ENCODE results near the gene NANOS2. TPM values are rescaled to one million over a fixed set of nuclear protein-coding genes. Genes with fewer than 3 reads are reported as not detected.

The NANOS2 gene
- total and polyA plus RNA-seq, 2 of the 13 experiments (the other 11 are each of a cell fraction or from before 2014, with no cell fraction given): not detected

- in situ Hi-C loops (cut with HindIII; ENCODE audit: extremely low pct_ligation_motif_present, low pct_unique_long_range_greater_than_20kb) (no loop called here), intact Hi-C loops (cut with micrococcal nuclease; ENCODE audit: unreplicated experiment) (no loop called here)
- Histone ChIP-seq H3K9me3 (ENCODE audit: low read length) (no peaks in the 10 kb centered on the region), H2AFZ (ENCODE audit: low read length) (peak within 1 kb of the TSS; percentile 8), H3K36me3 (replicated peaks in 1 of 2; ENCODE audit: control insufficient read depth in 1 of 2, insufficient read depth in 2 of 2, low read length in 2 of 2) (no peaks in the 10 kb centered on the region), H3K4me2 (ENCODE audit: low read depth, low read length) (peak within 1 kb of the TSS; percentile 84), H4K20me1 (ENCODE audit: insufficient read depth, low read length) (no peaks in the 10 kb centered on the region), H3K9ac (ENCODE audit: insufficient read depth, low read depth, low read length) (peak within 1 kb of the TSS; percentile 82), H3K27ac (ENCODE audit: extremely low read length, insufficient read depth, low read length) (peak within 1 kb of the TSS; percentile 78), H3K4me1 (ENCODE audit: insufficient read depth, low read length) (peaks cover 38% of the 10 kb centered on the region), H3K27me3 (ENCODE audit: control insufficient read depth in 1 of 2, insufficient read depth in 2 of 2, low read length in 2 of 2) (no peaks in the 10 kb centered on the region), H3K4me3 (replicated peaks in 1 of 3; ENCODE audit: insufficient read depth in 1 of 3, low read depth in 2 of 3, low read length in 3 of 3) (peak within 1 kb of the TSS; percentile 69 to 91 (median 80)), H3K79me2 (ENCODE audit: insufficient read depth, low read length) (peaks cover 15% of the 10 kb centered on the region)
- peak; percentile 89 for DNase-seq (ENCODE audit: low spot score)
- peak; percentile 32 for ATAC-seq
- 3% methylated on average over 8 of the region's 107 CpGs for WGBS (ENCODE audit: low lambda C conversion rate)
- CTCF ChIA-PET (ENCODE audit: low intra/inter-chr PET ratio, low total read pairs): interaction anchor here (4.5 to 5.3 kb wide), 2 partner anchors 22 to 69 kb away, joined by 50 to 263 read pairs; partner anchors contain the start of genes FOXA3 and SYMPK
- TSS peak; percentile 50 for BruUV-seq (replicated peaks)
- POLR2A ChIA-PET: interaction anchor here (0.9 to 10.3 kb wide), 9 partner anchors 9 to 116 kb away, joined by 3 to 388 read pairs (median 6); partner anchors contain the start of genes DMPK, FOXA3, MYPOP and SIX5
- no peak for FAIRE-seq
- TF ChIP-seq FOXA3 (CRISPR knock-in tag; IDR thresholded peaks at IDR 0.05) (0 out of 2 replicates have a peak, but pooled peaks have one; percentile 33), CTCF (CRISPR knock-in tag; IDR thresholded peaks at IDR 0.05) (peak; percentile 34; the same call in 1 of the 2 replicates), NFE2 (CRISPR knock-in tag; IDR thresholded peaks at IDR 0.05) (no peak), EEA1 (CRISPR knock-in tag; IDR thresholded peaks at IDR 0.05; ENCODE audit: borderline replicate concordance) (peak; percentile 51; the same call in 1 of the 2 replicates), ZNF639 (CRISPR knock-in tag; conservative IDR thresholded peaks at IDR 0.05) (peak; percentile 85), DNMT1 (CRISPR knock-in tag; IDR thresholded peaks at IDR 0.05) (0 out of 2 replicates have a peak, but pooled peaks have one; percentile 40), UBTF (CRISPR knock-in tag; IDR thresholded peaks at IDR 0.05) (peak; percentile 80; the same call in 1 of the 2 replicates), ZNF773 (CRISPR knock-in tag; IDR thresholded peaks at IDR 0.05; ENCODE audit: borderline replicate concordance) (peak; percentile 68; the same call in 1 of the 2 replicates), POLR2AphosphoS5 (IDR thresholded peaks at IDR 0.05; ENCODE audit: low read depth, low read length) (peak; percentile 56), ZNF879 (CRISPR knock-in tag; IDR thresholded peaks at IDR 0.05) (0 out of 2 replicates have a peak, but pooled peaks have one; percentile 69), NFKB2 (CRISPR knock-in tag; IDR thresholded peaks at IDR 0.05; ENCODE audit: borderline replicate concordance) (peak; percentile 78; the same call in 1 of the 2 replicates), GATAD1 (CRISPR knock-in tag; IDR thresholded peaks at IDR 0.05) (peak; percentile 78), ZXDC (CRISPR knock-in tag; IDR thresholded peaks at IDR 0.05) (peak; percentile 60; the same call in 1 of the 2 replicates)
These were observed 28.8 kb downstream of the NANOS2 start, which contains the start of gene IRF2BP1 for GRCh38 chr19:45885556-45886426. Gene IRF2BP1 (minus strand): TSS chr19:45886141. CDS start chr19:45885774, 367 bp downstream.

All from HepG2 (cell line).